HL-60 (cell line): ENCODE results near the gene KRTAP5-4.

Experiments used
- DNase-seq, 2 experiments: peaks; one replicate each; pipeline ENCODE4 v3.0.0-alpha.2; 2010 to 2020; ENCODE audit warnings: low read depth in 1 of 2, low spot score in 1 of 2
- H3K27ac ChIP-seq: fragments of 250-450 bp; sonication (Bioruptor Pico); replicated peaks from 2 replicates; pipeline ENCODE4 v1.5.1; 2020; ENCODE audit warnings: mild to moderate bottlenecking, moderate library complexity
- H3K27me3 ChIP-seq: fragments of 250-450 bp; sonication (Bioruptor Pico); 2 replicates; pipeline ENCODE4 v1.5.1; 2021; ENCODE audit warnings: mild to moderate bottlenecking, moderate library complexity; ENCODE audit not compliant: insufficient read depth, poor library complexity, severe bottlenecking
- H3K4me3 ChIP-seq: replicated peaks from 2 replicates; pipeline ENCODE4 v1.5.1; 2011; ENCODE audit warnings: mild to moderate bottlenecking, control low read depth, low read length; ENCODE audit not compliant: insufficient read depth
- GABPA ChIP-seq: IDR thresholded peaks from 2 replicates; pipeline ENCODE4 v1.6.1; 2012; ENCODE audit warnings: low read depth
- POLR2AphosphoS5 ChIP-seq: IDR thresholded peaks from 2 replicates; pipeline ENCODE4 v1.6.1; 2012; ENCODE audit warnings: low read depth
- SPI1 ChIP-seq: IDR thresholded peaks from 2 replicates; pipeline ENCODE4 v1.6.1; 2012; ENCODE audit warnings: low read depth, mild to moderate bottlenecking, borderline replicate concordance
- TF ChIP-seq, protein P1 (sequence below): IDR thresholded peaks from 2 replicates; pipeline ENCODE4 v1.6.1; 2012; ENCODE audit warnings: low read depth; ENCODE audit not compliant: insufficient replicate concordance
- TF ChIP-seq, protein P2 (sequence below): IDR thresholded peaks from one replicate; pipeline ENCODE4 v1.5.1; 2011; ENCODE audit warnings: low read length, control low read depth, inconsistent platforms; ENCODE audit not compliant: insufficient read depth

The KRTAP5-4 gene

GRCh38 chr11:1639102-1639620, 17.2 kb upstream of the KRTAP5-4 start:
- Histone ChIP-seq H3K27me3 (peaks cover 9% of the 10 kb centered on the region), H3K27ac (no peak overlapping the region), H3K4me3 (no peak overlapping the region)
- DNase-seq, result no peak
- TF ChIP-seq, protein P1, sequence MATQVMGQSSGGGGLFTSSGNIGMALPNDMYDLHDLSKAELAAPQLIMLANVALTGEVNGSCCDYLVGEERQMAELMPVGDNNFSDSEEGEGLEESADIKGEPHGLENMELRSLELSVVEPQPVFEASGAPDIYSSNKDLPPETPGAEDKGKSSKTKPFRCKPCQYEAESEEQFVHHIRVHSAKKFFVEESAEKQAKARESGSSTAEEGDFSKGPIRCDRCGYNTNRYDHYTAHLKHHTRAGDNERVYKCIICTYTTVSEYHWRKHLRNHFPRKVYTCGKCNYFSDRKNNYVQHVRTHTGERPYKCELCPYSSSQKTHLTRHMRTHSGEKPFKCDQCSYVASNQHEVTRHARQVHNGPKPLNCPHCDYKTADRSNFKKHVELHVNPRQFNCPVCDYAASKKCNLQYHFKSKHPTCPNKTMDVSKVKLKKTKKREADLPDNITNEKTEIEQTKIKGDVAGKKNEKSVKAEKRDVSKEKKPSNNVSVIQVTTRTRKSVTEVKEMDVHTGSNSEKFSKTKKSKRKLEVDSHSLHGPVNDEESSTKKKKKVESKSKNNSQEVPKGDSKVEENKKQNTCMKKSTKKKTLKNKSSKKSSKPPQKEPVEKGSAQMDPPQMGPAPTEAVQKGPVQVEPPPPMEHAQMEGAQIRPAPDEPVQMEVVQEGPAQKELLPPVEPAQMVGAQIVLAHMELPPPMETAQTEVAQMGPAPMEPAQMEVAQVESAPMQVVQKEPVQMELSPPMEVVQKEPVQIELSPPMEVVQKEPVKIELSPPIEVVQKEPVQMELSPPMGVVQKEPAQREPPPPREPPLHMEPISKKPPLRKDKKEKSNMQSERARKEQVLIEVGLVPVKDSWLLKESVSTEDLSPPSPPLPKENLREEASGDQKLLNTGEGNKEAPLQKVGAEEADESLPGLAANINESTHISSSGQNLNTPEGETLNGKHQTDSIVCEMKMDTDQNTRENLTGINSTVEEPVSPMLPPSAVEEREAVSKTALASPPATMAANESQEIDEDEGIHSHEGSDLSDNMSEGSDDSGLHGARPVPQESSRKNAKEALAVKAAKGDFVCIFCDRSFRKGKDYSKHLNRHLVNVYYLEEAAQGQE, result no peak
- TF ChIP-seq POLR2AphosphoS5 (no peak), SPI1 (no peak), GABPA (no peak)
- TF ChIP-seq, protein P2, sequence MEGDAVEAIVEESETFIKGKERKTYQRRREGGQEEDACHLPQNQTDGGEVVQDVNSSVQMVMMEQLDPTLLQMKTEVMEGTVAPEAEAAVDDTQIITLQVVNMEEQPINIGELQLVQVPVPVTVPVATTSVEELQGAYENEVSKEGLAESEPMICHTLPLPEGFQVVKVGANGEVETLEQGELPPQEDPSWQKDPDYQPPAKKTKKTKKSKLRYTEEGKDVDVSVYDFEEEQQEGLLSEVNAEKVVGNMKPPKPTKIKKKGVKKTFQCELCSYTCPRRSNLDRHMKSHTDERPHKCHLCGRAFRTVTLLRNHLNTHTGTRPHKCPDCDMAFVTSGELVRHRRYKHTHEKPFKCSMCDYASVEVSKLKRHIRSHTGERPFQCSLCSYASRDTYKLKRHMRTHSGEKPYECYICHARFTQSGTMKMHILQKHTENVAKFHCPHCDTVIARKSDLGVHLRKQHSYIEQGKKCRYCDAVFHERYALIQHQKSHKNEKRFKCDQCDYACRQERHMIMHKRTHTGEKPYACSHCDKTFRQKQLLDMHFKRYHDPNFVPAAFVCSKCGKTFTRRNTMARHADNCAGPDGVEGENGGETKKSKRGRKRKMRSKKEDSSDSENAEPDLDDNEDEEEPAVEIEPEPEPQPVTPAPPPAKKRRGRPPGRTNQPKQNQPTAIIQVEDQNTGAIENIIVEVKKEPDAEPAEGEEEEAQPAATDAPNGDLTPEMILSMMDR, result no peak

GRCh38 chr11:1638344-1638743, 16.4 kb upstream of the KRTAP5-4 start:
- no peak for DNase-seq
- H3K27ac ChIP-seq, result no peak overlapping the region
- peaks cover 9% of the 10 kb centered on the region for H3K27me3 ChIP-seq
- no peak overlapping the region for H3K4me3 ChIP-seq
- TF ChIP-seq, protein P1, result no peak
- TF ChIP-seq GABPA, result no peak
- no peak for TF ChIP-seq POLR2AphosphoS5
- TF ChIP-seq, protein P2, result no peak
- no peak for TF ChIP-seq SPI1

GRCh38 chr11:1637628-1638027, 15.7 kb upstream of the KRTAP5-4 start:
- H3K27me3 ChIP-seq, result peaks cover 10% of the 10 kb centered on the region
- H3K4me3 ChIP-seq, result no peak overlapping the region
- no peak for DNase-seq
- no peak overlapping the region for H3K27ac ChIP-seq
- TF ChIP-seq, protein P1, result no peak
